HG03469 (cell line): Measurements from ENCODE around the gene RASEF.
"Not testable (repeated sequence)": the region's sequence is repeated elsewhere in the genome, so short reads cannot be mapped to it uniquely, and the experiment has no call there.

Experiments
- ATAC-seq: cut with Tn5 transposase; IDR thresholded peaks from one replicate; pipeline ENCODE4 v1.9.1; 2021; ENCODE audit warnings: mild to moderate bottlenecking, moderate library complexity, moderate number of reproducible peaks; ENCODE audit not compliant: unreplicated experiment

The RASEF gene

GRCh38 chr9:82987370-82988189, 75.4 kb downstream of the RASEF start:
- ATAC-seq, result no peak

- ATAC-seq, result no peak
Observed at GRCh38 chr9:82981552-82981951, 81.4 kb downstream of the RASEF start.

DNA sequence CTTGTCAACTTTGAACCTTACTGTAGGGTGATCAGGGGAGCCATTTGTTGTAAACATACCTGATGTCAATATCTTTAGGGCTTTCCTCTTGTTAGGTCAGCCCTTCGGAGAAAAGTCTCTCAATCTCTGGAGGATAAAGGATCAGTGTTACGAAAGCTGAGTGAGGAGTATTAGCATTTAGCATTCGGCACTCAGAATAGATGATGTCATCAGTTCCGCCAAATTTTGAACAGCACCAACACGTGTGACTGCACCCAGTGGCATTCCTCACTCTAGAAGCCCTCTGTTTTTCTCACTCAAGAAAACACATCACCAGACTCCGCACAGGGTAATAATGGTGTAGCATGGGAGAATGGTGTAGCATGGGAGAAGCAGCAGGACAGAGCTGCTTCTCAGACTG, 87.8 kb downstream of the RASEF start:
- no peak for ATAC-seq

GRCh38 chr9:82972446-82972845, 90.5 kb downstream of the RASEF start:
- ATAC-seq, result no peak

GRCh38 chr9:82970359-82970758, 92.6 kb downstream of the RASEF start:
- ATAC-seq, result no peak

GRCh38 chr9:82969291-82969690, 93.7 kb downstream of the RASEF start:
- ATAC-seq, result no peak

GRCh38 chr9:82968816-82969215, 94.1 kb downstream of the RASEF start:
- ATAC-seq, result no peak

DNA sequence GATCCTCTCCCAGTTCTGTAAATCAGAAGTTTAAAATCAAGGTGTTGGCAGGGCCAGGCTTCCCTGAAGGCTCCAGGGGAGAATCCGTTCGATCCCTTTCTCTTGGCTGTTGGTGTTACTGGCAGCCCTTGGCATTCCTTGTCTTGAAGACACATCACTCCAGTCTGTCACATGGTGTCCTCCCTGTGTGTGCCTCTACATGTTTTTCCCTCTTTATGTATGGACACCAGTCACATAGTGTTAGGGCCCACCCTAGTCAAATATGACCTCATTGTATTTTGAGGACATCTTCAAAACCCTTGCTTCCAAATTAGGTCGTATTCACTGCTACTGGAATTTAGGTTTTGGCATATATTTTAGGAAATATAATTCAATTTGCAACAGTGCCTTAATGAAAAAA, 94.6 kb downstream of the RASEF start:
- no peak for ATAC-seq

DNA sequence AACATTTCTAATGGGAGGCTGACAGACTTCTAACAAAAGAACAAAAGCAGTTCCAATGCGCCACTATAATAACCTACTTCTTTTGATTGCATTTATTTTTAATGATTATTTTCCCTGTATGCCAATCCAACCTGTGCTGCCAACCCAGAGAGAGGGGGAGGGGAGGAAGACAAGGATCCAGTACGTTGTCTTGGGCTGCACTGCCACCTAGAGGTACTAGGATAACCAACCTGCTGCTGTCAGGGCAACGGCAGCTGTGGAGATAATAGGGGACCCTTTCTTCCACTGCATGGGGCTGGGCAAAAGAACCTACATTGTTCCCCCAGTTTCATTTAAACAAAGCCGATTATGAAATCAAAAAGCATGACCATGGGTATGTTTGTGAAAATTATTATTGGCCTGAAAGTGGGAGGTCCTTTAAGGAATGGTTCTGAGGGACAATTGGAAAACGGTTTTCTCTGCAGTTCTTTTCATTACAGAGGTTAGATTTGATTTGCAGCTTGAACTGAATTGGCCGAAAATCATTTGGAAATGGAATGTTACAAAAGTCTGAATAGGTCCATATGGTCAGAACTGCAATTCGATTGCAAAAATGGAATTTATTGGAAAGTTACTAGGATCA, 101.3 kb downstream of the RASEF start:
- ATAC-seq, result peak; percentile 87

DNA sequence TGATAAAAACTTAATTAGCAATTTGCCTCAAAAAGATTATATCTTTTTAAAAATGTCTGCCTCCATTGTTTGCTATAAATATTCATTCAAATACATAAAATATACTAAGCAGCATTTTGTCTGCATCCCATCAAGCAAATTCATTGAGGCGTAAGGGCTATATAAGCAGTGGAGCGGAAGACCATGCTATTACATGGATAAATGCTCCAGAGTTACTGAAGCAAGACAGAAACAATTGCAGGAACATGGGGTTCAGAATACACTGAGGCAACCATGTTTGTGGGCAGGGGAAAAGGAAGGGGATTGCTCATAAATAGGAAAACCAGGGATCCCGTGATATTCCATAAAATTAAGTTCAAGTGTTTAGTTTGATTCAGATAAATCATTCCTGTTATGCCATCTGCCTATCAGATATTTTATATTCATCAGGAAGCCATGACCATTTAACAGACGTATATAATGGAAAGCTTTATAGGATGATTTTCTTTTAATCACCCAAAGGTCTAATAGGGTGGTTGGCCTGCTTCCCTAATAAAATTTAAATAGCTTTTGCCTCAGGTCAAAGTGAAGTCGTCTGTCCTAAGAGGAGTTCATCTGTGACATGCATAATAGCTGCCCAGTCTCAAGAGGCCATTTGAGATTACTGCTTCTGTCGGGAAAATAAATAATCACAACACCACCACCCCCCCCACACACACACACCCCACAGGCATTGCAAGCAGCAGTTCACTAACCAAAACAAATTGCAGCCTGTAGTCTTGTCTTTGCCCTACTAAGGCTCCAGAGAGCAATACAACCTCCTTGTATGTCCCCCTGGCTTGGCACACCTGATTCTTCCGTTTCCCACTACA, 105.2 kb downstream of the RASEF start:
- no peak for ATAC-seq

- ATAC-seq, result no peak
Observed at GRCh38 chr9:82949203-82949602, 113.7 kb downstream of the RASEF start.

GRCh38 chr9:82940376-82940775, 122.6 kb downstream of the RASEF start:
- no peak for ATAC-seq

DNA sequence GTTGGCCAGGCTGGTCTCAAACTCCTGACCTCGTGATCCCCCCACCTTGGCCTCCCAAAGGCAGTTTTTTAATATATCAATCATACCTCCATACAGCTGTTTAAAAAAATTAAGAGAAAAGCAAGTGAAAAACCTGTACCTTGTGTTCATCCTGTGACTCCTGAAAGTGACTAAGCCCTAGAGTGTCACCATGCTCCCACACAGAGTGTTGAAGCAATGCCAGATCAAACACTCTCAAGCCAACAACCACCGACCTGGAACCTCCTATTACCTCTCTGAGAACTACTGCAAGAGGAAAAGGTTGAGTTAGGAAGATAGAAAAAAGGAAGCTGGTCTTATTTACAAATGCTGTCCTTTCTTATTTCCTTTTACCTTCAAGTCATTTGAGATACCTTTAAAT, 123.5 kb downstream of the RASEF start:
- no peak for ATAC-seq

DNA sequence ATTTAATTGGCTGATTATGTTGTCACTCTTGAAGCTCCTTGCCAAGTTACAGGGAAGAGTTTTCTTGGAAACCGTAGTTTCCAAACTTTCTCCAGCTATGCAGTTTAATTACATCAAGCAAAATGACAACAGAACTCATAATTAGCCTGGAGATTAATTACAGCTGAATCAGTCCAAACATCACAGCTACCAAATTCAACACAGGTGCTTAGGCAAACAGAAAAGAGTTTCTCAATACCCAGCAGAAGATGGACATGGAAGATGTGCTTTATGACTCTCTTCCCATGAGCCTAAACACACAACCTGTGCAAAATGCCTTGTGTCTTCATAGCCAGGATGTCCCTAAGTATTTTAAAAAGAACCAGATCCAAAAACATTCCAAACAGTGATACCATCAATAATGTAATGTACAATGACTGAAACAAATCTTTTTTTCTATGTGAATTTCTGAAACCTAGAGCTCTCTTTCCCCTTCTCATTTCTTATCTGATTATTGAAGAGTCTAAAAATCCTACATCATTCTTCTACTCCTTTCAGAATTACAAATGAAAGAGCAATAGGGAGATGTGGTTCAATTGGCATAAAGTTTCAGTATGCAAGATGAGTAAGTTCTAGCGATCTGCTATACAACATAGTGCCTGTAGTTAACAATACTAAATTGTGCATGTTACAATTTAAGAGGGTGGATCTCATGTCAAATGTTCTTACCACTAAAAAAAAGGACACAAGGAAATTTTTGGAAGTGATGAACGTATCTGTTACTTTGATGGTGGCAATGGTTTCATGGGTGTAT, 124.3 kb downstream of the RASEF start:
- ATAC-seq, result no peak

GRCh38 chr9:82936561-82936960, 126.4 kb downstream of the RASEF start:
- not testable (repeated sequence) for ATAC-seq

DNA sequence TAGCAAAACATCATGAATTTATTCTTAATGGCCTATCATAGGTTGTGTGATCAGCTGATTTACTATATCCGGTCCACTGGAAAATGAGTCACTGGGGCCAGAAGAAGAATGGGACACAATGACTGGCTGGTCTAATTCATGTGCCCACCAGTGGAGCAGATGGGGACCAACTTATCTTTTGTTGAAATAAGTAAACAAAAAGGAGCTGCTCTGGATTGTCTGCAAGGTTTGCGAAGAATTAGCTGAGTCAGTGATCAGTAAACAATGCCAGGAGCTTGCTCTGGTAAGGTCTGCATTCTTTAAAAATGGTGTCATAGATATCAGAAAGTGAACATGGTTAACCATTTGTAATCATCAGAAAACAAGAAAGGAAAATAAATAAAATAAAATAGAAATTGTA, 128.0 kb downstream of the RASEF start:
- ATAC-seq, result no peak

DNA sequence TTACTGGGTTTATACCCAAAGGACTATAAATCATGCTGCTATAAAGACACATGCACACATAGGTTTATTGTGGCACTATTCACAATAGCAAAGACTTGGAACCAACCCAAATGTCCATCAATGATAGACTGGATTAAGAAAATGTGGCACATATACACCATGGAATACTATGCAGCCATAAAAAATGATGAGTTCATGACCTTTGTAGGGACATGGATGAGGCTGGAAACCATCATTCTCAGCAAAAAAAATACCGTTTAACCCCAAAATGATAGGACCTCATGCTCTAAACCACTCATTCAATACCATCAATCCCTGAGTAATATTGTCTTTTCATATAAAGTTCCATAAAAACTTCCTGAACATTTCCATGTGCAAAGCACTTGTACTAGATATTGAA, 128.9 kb downstream of the RASEF start:
- ATAC-seq, result not testable (repeated sequence)

- no peak for ATAC-seq
Observed at GRCh38 chr9:82930116-82930515, 132.8 kb downstream of the RASEF start.
